K562 (cell line): ENCODE data around the gene ZNF774. TPM values are rescaled to one million over a fixed set of nuclear protein-coding genes. Genes with fewer than 3 reads are reported as not detected.

Experiments
- ARID4B ChIP-seq: sonication (generic); formaldehyde crosslinking; IDR thresholded peaks from 2 replicates; pipeline ENCODE4 v1.8.0; 2022; ENCODE audit warnings: mild to moderate bottlenecking, missing genetic modification reagents
- ATF1 ChIP-seq, 2 experiments: fragments of 450-650 bp in 1 of 2; IDR thresholded peaks; 2 replicates each; pipeline ENCODE4 v1.6.1; 2016; ENCODE audit warnings: missing compliant biosample characterization in 1 of 2, missing genetic modification characterization in 1 of 2
- BRD9 ChIP-seq: fragments of 450-650 bp; IDR thresholded peaks from 2 replicates; pipeline ENCODE4 v1.6.1; 2018; ENCODE audit warnings: low read depth; ENCODE audit not compliant: partially characterized antibody
- BRF1 ChIP-seq: IDR thresholded peaks from 3 replicates; pipeline ENCODE4 v1.6.1; 2011; ENCODE audit warnings: borderline replicate concordance, mild to moderate bottlenecking; ENCODE audit not compliant: insufficient read length; ENCODE audit errors: extremely low read depth
- CTCF ChIP-seq, 3 experiments: IDR thresholded peaks in 2 of 3; conservative IDR thresholded peaks in 1 of 3; 2 replicates each; pipeline ENCODE4 v1.5.1; 2011 to 2012; ENCODE audit warnings: low read length in 3 of 3, mild to moderate bottlenecking in 3 of 3, control low read depth in 2 of 3, improper control_type of control experiment in 1 of 3, inconsistent platforms in 1 of 3, low read depth in 1 of 3, mixed read lengths in 1 of 3, moderate library complexity in 1 of 3; ENCODE audit not compliant: insufficient read depth in 2 of 3
- CXXC5 ChIP-seq: fragments of 250-450 bp; sonication (Bioruptor Pico); IDR thresholded peaks from 2 replicates; pipeline ENCODE4 v1.8.0; 2022; ENCODE audit warnings: inconsistent platforms, mild to moderate bottlenecking, moderate library complexity
- ESRRA ChIP-seq: fragments of 450-650 bp; IDR thresholded peaks from 2 replicates; pipeline ENCODE4 v1.6.1; 2014; ENCODE audit warnings: low read depth, mild to moderate bottlenecking, moderate library complexity, borderline replicate concordance
- FOXK2 ChIP-seq, 2 experiments: fragments of 450-650 bp; IDR thresholded peaks in 1 of 2; conservative IDR thresholded peaks in 1 of 2; 2 replicates each; pipeline ENCODE4 v1.6.1; 2016; ENCODE audit warnings: low read depth in 2 of 2, mild to moderate bottlenecking in 1 of 2
- JUND ChIP-seq, 2 experiments: IDR thresholded peaks; 2 replicates in 1 of 2; 3 replicates in 1 of 2; pipeline ENCODE4 v1.6.1; 2011; ENCODE audit warnings: borderline replicate concordance in 2 of 2, low read depth in 2 of 2, low read length in 2 of 2, improper control_type of control experiment in 1 of 2, missing biosample characterization in 1 of 2, missing genetic modification characterization in 1 of 2, missing genetic modification reagents in 1 of 2
- LARP7 ChIP-seq: fragments of 450-650 bp; IDR thresholded peaks from 2 replicates; pipeline ENCODE4 v1.6.1; 2016
- NCOR1 ChIP-seq: fragments of 450-650 bp; IDR thresholded peaks from 2 replicates; pipeline ENCODE4 v1.6.1; 2016; ENCODE audit warnings: mild to moderate bottlenecking, moderate library complexity
- SMC3 ChIP-seq: conservative IDR thresholded peaks from 2 replicates; pipeline ENCODE4 v1.6.1; 2011; ENCODE audit warnings: low read depth, low read length, improper control_type of control experiment; ENCODE audit not compliant: insufficient read depth
- THRB ChIP-seq: fragments of 450-650 bp; formaldehyde crosslinking; conservative IDR thresholded peaks from 2 replicates; pipeline ENCODE4 v1.4.0; 2022; ENCODE audit warnings: mild to moderate bottlenecking, missing genetic modification characterization
- ZFP30 ChIP-seq: fragments of 250-450 bp; sonication (Bioruptor Pico); IDR thresholded peaks from 2 replicates; pipeline ENCODE4 v1.8.0; 2022; ENCODE audit warnings: moderate library complexity, mild to moderate bottlenecking, inconsistent platforms, borderline replicate concordance
- ZNF134 ChIP-seq: fragments of 250-450 bp; sonication (Bioruptor Pico); conservative IDR thresholded peaks from 2 replicates; pipeline ENCODE4 v1.4.0; 2020
- ZNF197 ChIP-seq: fragments of 200-800 bp; sonication (Bioruptor generic); IDR thresholded peaks from 2 replicates; pipeline ENCODE4 v1.6.1; 2016; ENCODE audit warnings: low read depth, missing genetic modification characterization, missing compliant biosample characterization
- polyA plus RNA-seq, 8 experiments: library from polyadenylated mRNA; depleted of rRNA in 4 of 8; stranded (reverse) in 5 of 8; unstranded in 3 of 8; fragments of >200 nt; fragmentation: Nextera tagmentation in 2 of 8; fragmentation: Illumina TruSeq in 1 of 8; extraction: Ambion mirVana in 2 of 8; extraction: Trizol in 1 of 8; gene quantifications; 2 replicates each; pipeline versions ENCODE4 v1.2.1 to v1.2.3, GENCODE V29; 2011 to 2014; ENCODE audit warnings: inconsistent platforms in 1 of 8, missing spikeins in 1 of 8
- total RNA-seq, 7 experiments: library from RNA; depleted of rRNA in 6 of 7; stranded (reverse); fragments of >200 nt in 6 of 7; fragmentation: Illumina TruSeq in 2 of 7; extraction: Trizol in 2 of 7; gene quantifications; 2 replicates each; pipeline versions ENCODE4 v1.2.1 to v1.2.3, GENCODE V29; 2011 to 2021; ENCODE audit warnings: low replicate concordance in 1 of 7
- TF ChIP-seq, protein P1 (sequence below): fragments of 250-450 bp; sonication (Bioruptor Pico); IDR thresholded peaks from 2 replicates; pipeline ENCODE4 v1.8.0; 2021; ENCODE audit warnings: mild to moderate bottlenecking, moderate library complexity

Gene ZNF774
- total and polyA plus RNA-seq, 9 of the 15 experiments (the other 6 are each of a cell fraction or from before 2014, with no cell fraction given): 0.32 to 2.0 (median 1.2) TPM

GRCh38 chr15:90320062-90320884, 31.8 kb upstream of the ZNF774 start (continued):
- TF ChIP-seq CTCF (IDR thresholded peaks at IDR 0.05 in 2 of 3, conservative IDR thresholded peaks at IDR 0.05 in 1 of 3; ENCODE audit: insufficient read depth in 2 of 3, low read depth in 1 of 3, low read length in 3 of 3) (peak; percentile 99), ATF1 (CRISPR knock-in tag; IDR thresholded peaks at IDR 0.05) (no peak), ATF1 (tag; IDR thresholded peaks at IDR 0.05) (no peak), FOXK2 (conservative IDR thresholded peaks at IDR 0.05 in 1 of 2, IDR thresholded peaks at IDR 0.05 in 1 of 2; ENCODE audit: low read depth in 2 of 2) (0 out of 4 replicates have a peak, but pooled peaks of 1 of the 2 experiments have one; percentile 46), ESRRA (peak; percentile 29; the same call in 1 of the 2 replicates), LARP7 (no peak), NCOR1 (no peak), SMC3 (peak; percentile 98), JUND (IDR thresholded peaks at IDR 0.05; ENCODE audit: borderline replicate concordance, low read depth, low read length) (peak; percentile 54), JUND (tag; IDR thresholded peaks at IDR 0.05; ENCODE audit: borderline replicate concordance, low read depth, low read length) (no peak; the same call in 2 of the 3 replicates), ZNF197 (CRISPR knock-in tag) (no peak), BRD9 (no peak), CXXC5 (CRISPR knock-in tag) (peak; percentile 23), BRF1 (no peak), ARID4B (CRISPR knock-in tag) (peak; percentile 54; the same call in 1 of the 2 replicates), ZNF134 (no peak), THRB (CRISPR knock-in tag) (no peak), ZFP30 (CRISPR knock-in tag) (no peak)
- TF ChIP-seq, protein P1, sequence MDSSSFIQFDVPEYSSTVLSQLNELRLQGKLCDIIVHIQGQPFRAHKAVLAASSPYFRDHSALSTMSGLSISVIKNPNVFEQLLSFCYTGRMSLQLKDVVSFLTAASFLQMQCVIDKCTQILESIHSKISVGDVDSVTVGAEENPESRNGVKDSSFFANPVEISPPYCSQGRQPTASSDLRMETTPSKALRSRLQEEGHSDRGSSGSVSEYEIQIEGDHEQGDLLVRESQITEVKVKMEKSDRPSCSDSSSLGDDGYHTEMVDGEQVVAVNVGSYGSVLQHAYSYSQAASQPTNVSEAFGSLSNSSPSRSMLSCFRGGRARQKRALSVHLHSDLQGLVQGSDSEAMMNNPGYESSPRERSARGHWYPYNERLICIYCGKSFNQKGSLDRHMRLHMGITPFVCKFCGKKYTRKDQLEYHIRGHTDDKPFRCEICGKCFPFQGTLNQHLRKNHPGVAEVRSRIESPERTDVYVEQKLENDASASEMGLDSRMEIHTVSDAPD: no peak
